ENCODE measurements around the gene RNF220.

The RNF220 gene

DNA sequence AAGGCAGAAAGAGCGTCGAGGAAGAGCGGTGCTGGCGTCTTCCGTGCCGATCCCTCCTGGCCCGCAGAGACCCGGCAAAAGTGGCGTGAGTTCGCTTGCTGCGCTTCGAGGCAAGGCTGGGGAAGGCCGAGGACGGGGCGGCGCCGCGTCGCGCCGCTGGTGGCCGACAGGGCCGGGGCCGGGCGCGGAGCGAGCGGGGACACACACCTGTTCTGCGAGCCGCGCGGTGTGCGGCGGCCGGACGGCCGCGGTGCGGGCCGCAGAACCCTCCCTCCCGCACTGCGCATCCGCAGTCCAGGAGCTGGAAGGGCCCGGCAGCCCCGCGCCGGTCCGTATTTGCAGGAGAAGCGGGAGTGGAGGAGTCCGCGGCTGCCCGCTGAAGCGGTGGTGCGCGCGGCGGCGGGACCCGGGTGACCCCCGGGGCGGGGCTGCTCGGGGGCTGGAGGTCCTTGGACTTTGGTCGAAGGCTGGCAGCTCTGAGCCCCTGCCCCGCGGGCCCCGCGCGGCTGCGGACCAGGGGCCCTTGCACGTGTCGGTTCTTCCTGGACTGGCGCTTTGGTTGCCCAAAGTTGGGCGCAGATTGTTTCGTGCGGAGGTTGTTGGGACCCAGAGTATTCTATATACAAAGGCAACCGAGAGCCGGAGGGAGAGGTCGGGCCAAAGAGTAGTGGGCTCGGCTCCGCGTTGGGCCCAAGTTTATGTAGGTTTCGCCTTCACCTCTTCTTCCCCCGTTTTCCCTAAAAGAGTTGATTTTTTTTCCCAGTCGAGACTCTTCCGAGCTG is 2.6 kb downstream of the RNF220 start:
- no peak for DNase-seq (ENCODE audit: low read depth)

DNA sequence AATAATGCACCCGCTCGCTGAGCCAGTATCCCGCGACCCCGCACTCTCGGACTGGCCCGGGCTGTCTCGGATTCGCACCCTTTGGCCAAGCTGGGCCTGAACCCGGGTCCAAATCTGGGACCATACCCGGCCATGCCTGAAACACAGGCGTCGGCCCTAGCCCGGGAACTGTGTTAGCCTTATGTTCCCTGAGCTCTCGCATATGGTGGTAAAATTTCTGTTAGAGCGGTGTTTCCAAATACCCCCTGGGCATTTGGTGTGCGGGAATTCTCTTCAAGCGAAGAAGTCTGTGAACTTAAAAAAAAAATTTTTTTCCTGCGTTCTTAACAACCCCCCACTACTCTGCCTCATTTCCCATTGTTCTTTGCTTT is 3.1 kb downstream of the RNF220 start:
- no peak for DNase-seq (ENCODE audit: low read depth)

DNA sequence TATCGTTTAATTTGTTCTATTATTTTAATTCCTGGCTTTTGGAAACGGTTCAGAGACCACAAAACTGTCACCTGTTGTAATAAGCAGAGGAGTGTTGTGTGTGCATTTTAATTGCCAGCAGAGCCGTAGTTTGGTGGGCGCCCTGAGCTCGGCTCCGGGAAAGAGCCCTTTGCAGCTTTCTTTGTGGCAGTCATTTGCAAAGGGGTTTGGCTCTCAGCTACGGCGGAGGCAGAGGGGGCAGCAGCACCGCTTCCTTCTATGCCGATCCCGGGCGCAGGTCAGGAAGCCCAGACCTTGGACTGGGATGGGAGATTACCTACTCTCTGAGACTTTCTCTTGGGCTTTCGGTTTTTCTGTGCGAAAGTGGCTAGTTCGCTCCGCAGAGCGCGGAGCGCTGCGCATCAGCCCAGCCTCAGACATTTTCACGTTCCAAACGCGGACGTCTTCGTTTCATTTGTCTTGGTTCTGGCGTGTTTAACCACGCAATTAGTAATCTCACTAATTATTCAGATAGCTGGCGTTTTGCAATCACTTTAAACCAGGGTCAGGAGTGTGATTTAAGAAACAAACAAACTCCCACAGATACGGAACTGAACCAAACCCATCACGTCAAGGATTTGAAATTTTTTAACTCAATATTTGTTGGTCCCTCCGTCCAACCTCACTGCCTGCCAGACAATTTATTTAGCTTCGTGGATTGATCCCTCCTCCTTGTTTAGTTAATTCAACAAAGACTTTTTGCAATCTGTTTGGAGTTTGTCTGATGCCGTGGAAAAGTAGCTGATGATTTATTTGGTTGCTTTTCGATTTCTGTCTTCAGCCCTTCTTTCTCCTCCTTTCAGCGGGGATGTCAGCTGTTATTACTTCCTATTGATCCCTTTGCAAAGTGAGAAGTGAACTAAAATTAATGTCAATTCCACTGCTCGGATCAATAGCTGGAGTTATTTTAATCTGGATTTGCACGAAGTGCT is 3.9 kb downstream of the RNF220 start:
- no peak for DNase-seq (ENCODE audit: low read depth)

DNA sequence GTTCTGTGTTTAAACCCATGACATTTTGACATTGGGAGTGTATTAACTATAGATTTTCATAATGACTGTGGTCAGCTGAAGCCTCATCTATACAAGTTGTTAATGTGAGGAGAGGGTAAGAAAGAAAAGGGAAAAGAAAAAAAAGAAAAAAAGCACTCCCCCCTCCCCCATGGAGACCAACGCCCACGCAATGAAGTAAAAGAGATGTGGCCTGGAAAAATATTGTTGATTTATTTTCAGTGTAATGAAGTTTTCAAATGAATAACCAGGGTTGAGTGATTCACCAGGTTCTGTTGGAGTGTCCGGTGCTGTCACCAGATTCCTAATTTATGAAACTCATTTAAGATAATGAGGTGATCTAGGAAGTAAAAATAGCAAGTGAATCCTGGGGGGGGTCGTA is 4.7 kb downstream of the RNF220 start:
- DNase-seq (ENCODE audit: low read depth), result no peak

DNA sequence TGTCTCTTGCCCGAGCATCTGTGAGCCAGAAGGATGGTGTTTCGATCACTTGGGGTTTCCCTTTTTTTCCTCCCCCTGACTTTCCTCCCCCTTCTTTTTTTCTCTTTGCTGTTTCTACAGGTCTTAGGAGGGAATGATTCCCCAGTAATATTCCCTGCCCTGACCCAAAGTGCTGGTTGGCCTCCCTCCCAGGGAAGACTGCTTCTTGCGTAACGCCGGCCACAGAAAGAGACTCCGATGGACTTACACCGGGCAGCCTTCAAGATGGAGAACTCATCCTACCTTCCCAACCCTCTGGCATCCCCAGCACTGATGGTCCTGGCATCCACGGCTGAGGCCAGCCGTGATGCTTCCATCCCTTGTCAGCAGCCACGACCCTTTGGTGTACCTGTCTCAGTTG is 6.8 kb downstream of the RNF220 start:
- DNase-seq (ENCODE audit: low read depth), result no peak

DNA sequence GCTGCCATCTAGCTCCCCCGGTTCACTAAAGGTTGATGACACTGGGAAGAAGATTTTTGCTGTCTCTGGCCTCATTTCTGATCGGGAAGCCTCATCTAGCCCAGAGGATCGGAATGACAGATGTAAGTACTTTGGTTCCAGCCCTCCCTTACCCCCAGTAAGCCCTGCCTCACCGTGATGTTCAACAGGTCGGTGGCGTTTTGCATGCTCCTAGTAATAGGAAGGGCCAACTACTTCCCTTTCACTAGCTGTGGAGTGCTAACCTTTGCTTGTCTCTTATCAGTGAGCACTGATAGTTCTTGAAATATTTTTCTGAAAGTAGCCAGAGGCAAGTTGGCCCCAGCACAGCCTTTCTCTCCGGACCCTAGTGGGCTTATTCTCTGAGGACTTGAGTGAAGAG is 7.5 kb downstream of the RNF220 start:
- DNase-seq (ENCODE audit: low read depth), result no peak

DNA sequence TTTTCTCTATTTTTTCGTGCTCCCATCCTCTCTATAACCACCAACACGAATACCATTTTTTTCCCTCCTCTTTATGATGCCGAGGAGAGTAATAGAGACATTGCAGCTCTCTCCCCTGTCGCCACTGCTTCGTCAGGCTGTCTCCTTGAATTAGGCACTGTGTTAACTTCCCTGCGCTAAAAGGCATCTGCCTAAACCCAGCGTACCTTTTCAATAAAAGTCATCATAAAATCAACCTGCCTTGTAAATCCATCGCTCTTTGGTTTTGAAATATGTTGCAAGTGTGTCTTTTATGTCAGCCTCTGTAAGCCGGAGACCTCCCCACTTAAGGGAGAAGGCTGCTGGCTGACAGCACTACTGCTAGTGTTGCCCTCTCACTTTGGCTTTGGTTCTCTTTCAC is 8.7 kb downstream of the RNF220 start:
- DNase-seq (ENCODE audit: low read depth), result no peak

DNA sequence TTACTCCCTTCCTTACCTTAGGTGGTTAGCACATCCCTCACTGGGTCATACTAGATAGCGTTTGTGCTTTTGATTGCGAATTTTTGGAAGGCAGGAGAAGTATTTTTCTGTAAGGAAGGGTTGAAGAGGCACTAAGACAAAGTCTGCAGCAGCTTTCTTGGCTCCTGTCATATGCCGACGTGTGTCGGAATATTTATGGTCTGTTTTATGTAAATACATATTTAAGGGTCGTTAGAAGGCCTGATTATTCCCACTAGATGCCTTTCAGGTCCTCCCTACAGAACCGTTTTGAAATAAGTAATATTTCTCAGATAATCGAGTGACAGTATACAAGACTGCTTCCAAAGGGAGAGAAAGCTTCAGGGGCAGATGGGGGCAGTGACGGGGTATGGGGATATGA is 10.0 kb downstream of the RNF220 start:
- no peak for DNase-seq (ENCODE audit: low read depth)

DNA sequence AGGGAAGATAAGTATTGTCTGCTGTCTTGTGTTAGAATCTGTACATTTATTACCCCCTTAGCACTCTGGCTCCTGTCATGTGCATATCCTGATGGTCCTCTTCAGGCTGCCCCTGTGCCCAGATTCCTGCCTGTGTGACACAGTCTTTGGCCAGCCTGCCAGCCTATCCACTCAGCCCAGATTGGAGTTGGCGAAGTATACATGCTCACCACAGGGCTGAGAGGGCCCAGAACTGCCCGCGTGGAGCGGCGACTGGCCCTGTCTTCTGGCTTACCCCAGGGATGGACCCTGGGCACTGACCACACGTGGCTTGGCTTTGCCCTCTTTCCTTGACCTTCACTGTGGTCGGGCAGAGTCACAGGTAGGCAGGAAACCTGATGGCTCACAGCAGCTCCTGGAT is 11.4 kb downstream of the RNF220 start:
- no peak for DNase-seq (ENCODE audit: low read depth)

DNA sequence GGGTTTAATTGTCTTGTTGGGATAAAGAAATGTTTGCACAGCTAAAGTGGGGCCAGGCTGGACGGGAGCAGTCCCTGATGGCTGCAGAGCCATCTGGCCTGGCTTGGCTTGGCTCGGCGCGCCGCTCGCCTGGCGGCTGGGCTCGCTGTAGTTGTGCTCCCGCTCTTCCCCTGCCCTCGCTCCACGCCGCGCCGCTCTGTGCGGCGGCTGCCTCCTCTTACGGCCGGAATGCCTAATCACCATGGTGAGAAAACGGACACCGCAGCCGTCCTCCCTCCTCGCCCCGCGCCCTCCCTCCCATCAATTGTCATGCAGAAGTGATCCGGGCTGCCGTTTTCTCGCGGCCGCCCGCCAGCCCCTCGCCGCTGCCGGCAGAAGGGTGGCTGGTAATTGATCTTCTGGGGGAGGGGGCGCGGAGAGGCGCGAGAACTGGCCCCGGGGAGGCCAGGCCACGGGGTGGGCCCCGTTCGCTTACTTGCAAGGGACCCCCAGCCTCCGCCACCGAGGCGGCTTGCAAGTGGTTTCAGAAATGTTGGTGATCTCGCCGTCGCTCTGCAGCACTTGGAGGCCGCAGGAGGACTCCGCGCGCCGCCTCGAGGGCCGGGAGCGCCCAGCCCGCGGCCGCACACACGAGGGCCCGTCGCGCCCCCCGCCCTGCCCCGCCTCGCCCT is 12.4 kb downstream of the RNF220 start:
- no peak for DNase-seq (ENCODE audit: low read depth)

DNA sequence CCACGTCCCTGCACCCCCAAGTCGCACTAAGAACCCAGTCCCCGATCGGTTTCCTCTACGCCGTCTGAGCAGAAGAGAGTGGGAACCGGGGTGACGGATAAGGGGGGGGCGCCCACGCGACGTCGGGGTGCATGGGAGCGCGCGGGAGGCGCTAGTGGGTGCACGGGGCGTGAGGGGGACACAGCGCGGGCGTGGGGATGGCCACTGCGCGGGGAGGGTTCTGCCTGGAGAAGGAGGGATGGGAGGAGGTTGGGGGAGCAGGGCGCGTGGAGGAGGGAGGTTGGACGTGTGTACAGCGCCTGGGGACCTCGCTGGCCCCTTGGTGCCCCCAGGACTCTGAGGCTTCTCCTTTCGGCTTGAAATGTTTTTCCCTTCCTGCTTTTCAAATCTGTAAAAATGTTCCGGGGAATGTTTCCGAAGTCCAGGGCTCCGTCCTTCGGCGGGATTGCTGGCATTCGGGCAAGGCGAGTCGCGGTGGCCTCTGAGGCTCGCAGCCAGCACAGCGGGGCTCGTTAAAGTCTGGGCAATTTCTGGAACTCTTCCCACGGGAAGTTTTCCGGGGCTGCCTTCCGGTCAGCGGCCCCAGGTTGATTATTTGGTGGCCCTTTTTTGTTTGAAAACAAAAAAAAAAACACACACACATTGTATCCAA is 13.1 kb downstream of the RNF220 start:
- DNase-seq (ENCODE audit: low read depth), result no peak

DNA sequence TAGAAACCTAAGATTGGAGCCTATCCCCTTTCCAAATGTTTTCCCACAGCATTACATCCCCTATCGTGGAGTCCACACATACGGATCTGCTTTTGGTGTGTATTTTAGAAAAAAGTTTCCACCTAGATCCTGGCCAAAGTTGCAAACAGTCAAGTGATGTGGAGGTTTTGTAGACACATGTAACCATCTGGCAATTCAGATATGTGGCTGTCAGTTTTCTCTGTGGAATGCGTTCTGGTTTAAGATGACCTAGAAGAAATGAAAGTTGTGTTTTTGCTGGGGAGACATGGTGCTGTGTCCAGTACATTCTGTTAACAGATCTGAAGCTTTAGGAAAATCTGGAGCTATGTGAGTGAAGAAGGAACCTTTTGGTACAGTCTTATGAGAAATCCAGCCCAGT is 14.8 kb downstream of the RNF220 start:
- no peak for DNase-seq (ENCODE audit: low read depth)

DNA sequence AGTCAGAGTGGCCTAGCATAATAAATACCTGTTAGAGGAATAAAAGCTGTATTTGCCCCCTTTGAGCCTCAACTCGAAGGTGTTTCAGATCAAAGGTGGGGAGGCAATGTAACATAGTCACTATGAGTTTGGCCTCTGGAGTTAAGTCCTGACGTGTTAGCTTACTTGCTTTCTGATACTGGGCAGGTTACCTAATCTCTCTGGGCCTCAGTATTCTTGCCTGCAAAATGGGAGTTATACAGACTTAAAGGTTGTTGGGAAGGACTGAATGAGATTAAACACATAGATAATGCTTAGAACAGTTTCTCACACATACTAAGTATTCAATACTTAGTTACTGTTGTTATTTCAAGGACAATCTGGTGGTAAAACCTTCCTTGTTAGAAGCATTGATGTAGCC is 15.5 kb downstream of the RNF220 start:
- DNase-seq (ENCODE audit: low read depth), result no peak

DNA sequence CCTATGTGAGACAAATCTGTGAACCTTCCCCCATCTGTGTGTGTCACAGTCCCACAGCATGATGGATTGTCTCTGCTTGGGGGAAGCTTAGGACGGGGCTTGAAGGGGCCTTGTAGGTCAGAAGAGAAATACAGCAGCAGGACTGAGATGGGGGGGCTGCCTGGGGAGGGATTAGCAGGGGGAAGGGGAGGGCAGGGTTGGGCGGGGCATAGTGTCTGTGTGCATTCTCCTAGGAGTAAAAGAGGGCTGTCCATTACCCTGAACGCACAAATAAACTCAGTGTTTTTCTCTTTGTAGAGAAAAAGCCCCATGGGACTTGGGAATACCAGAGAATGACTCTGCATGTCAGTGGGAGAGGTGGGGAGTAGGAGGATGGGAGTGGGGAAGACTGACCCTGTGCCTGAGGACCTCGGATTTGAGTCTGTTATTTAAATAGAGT is 16.4 kb downstream of the RNF220 start:
- DNase-seq (ENCODE audit: low read depth), result no peak

DNA sequence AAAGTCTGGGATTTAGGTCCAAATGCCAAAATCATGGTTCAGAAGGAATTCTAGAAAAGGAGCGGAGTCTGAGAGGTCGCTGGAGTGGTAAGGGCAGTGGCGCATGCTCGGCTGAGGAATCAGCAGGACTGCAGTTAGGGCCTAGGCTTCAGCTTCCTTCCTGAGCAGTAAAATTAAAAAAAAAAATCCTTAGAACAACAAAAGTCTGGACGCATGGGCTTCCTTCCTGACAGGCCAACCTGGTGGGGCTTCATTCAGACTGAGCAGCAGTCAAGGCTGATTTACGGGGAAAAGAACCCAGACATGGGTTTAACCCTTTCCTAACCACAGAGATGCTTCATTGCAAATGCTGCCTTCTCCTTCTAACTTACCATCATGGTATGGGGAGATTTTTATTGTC is 17.1 kb downstream of the RNF220 start:
- DNase-seq (ENCODE audit: low read depth), result no peak

DNA sequence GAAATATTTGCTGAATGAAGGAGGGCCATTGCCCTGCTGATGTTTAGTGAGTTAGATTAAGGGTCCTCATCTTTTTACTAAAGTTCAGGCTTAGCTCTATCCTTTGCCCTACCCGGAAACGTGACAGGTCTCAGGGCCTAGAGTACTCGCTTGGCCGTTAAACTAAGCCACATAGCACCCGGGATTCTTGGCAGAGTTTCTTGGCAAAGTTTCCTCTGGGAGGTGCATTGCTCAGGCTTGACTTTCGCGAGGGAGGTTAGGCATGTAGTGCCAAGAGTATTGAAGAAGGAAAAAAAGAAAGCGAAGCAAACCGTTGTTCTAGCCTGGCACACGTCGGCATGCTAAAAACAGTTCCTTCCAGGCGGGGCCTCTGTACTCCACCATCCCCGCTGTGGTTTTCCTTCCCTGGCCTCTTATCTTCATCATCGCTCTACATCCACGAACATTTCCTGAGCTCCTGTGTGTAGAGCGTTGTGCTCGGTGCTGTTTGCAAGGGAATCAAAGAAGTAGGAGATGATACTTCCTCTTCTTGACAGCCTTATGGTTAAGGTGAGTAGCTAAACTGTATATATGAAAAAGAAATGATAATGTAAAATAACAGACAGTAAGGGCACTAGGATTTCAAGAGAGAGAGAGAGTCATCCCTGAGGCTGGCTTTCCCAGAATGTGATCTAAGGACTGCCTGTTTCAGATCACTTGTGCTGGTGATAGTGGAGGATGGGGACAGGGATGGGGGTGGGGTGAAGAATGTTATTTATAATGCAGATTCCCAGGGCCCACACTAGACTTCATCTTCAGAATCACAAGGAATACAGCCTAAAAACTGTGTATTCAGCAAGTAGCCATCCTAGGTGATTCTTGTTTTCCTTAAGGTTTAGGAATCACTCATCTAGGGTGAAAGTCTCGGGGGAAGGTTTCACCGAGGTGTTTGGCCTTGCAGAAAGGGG is 18.8 kb downstream of the RNF220 start:
- DNase-seq (ENCODE audit: low read depth), result peak; percentile 63

DNA sequence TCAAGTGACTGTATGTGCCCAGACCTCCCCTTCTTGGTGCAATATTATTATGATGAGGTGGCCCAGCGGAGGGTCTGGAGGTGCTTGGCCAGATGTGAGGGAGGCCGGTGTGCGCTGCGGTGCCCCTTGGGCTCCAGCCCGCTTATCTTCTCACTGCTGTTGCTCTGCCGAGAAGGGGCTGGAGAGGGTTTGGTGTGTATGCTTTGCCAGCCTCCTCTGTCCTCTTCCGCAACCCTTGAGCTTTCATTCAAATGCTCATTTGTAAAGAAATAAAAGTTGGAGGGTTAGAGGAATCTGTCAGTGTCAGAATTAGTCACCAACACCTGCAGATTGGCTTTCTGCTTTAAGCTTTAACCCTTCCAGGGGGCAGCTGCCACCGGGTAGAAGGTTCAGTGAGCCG is 19.7 kb downstream of the RNF220 start:
- no peak for DNase-seq (ENCODE audit: low read depth)

DNA sequence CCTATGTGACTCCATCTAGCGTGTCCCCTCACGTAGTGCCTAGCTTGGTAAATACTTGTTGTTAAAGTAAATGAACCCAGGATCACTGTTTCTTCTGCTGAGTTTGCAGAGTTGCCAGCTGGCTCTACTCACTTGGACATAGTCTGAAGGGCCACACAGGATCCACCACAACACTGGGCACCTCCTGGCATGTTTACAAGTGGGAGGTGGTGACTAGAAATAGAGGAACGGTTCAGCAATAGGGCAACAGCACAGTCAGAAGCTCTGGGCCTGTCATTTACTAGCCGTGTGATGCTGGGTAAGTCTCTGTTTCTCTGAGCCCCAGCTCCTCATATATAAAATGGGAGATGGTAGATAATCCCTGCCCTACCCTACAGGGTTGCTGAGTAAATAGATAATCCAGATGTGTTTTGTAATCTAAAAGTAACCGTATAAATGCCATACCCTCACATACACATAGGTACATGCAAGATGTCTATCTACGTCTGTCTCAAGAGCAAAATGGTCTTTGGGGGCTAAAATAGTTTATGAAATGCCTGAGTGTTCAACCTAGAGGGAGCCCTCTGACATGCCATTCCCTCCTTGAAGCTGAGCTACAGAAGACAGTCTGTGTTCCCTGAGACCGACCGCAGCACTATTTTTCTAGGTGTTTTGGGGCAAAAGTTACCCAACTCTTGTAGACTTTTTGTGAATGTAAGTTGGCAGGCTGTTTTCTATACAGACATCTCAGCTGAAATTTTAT is 20.5 kb downstream of the RNF220 start:
- no peak for DNase-seq (ENCODE audit: low read depth)

DNA sequence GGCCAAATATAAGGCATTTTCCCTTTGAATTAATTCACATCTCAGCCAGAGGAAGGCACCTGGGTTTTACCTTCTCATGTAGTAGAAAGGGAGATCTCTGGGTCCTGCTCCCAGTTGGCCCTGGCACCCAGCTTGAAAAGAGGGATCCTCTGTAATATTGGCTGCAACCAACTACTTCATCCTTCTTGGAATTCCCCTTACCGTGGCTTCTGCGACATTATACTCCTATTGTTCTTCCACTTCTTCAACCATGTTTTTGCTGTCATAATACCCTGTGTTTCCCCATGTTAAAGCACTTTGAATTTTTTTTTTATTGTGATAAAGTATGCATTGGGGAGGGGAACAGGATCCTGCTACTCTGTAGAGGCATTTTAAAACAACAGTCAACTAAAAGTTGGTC is 26.8 kb downstream of the RNF220 start:
- DNase-seq (ENCODE audit: low read depth), result no peak

DNA sequence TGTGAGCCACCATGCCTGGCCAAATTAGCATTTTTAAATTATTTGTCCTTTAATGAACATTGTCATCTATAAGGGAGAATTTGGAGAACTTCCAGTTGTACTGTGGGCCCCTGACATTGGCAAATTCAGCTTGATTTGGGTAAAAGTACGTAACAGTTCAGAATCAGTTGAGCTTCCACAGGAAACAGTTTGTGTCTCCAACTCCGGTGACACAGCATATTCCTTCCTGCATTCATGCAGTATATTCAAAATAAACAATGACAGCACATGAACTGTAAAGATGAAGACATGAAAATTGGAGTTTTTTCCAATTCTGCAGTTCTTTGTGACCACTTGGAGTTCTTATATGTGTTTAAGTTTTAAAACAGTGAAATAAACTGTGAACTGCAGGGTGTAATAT is 28.2 kb downstream of the RNF220 start:
- no peak for DNase-seq (ENCODE audit: low read depth)

All from stromal cell of bone marrow (primary cell).